ENCODE results near the gene TIMM17A.

DNA sequence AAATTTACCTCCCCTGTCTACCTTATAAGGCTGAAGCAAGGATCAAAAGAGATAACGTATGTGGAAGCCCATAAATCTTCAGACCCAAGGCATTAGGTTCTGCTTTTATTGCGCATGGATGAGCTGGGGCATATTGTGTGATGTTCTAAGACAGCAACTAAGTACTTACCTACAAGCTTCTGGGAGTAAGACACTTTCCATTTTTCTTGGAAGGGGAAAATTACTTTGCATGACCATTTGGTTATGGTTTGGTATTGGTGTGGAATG is 30.1 kb upstream of the TIMM17A start:
- TF ChIP-seq, protein P1, sequence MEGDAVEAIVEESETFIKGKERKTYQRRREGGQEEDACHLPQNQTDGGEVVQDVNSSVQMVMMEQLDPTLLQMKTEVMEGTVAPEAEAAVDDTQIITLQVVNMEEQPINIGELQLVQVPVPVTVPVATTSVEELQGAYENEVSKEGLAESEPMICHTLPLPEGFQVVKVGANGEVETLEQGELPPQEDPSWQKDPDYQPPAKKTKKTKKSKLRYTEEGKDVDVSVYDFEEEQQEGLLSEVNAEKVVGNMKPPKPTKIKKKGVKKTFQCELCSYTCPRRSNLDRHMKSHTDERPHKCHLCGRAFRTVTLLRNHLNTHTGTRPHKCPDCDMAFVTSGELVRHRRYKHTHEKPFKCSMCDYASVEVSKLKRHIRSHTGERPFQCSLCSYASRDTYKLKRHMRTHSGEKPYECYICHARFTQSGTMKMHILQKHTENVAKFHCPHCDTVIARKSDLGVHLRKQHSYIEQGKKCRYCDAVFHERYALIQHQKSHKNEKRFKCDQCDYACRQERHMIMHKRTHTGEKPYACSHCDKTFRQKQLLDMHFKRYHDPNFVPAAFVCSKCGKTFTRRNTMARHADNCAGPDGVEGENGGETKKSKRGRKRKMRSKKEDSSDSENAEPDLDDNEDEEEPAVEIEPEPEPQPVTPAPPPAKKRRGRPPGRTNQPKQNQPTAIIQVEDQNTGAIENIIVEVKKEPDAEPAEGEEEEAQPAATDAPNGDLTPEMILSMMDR (IDR thresholded peaks at IDR 0.05 in 8 of 11, conservative IDR thresholded peaks at IDR 0.05 in 3 of 11) = no peak
- TF ChIP-seq POLR2A (IDR thresholded peaks at IDR 0.05) (no peak), POLR2AphosphoS5 (IDR thresholded peaks at IDR 0.05) (no peak)

Measured in spleen (tissue), 7 donors.